Naive thymus-derived CD8-positive, alpha-beta T cell (primary cell): ENCODE data around the gene CPS1. TPM values are rescaled to one million over a fixed set of nuclear protein-coding genes. Genes with fewer than 3 reads are reported as not detected.

ENCODE experiments used
- ATAC-seq, 2 donors: fragments of 150-1000 bp; cut with Tn5 transposase in 1 of 2; sonication (Bioruptor Pico), chemical (Tn5 transposase) in 1 of 2; 1 replicate in 1 of 2; 2 replicates in 1 of 2; pipeline ENCODE4 v1.10.0; 2021; ENCODE audit warnings: mild to moderate bottlenecking in 2 of 2, moderate library complexity in 2 of 2
- POLR2A ChIA-PET: fragments of 350-600 bp; sonication (Branson Sonifier 250); formaldehyde crosslinking; loops from one replicate; lab custom pipeline; 2021; ENCODE audit warnings: antibody characterized with exemption; lab: Charles Lee
- DNase-seq, 10 donors: peaks; one replicate each; pipeline versions ENCODE4 v3.0.0 to v3.0.0-alpha.2; 2020 to 2022
- H3K27ac Mint-ChIP-seq, 10 donors: one replicate each; pipeline ENCODE4 v1.8.0; 2020 to 2022; ENCODE audit warnings: mild to moderate bottlenecking in 10 of 10, mixed read lengths in 10 of 10, moderate library complexity in 4 of 10, inconsistent platforms in 1 of 10
- H3K27me3 Mint-ChIP-seq, 5 donors: one replicate each; pipeline ENCODE4 v1.8.0; 2021 to 2022; ENCODE audit warnings: mixed read lengths in 5 of 5
- H3K36me3 Mint-ChIP-seq, 3 donors: one replicate each; pipeline ENCODE4 v1.8.0; 2020 to 2022; ENCODE audit warnings: mixed read lengths in 3 of 3, mild to moderate bottlenecking in 2 of 3, inconsistent platforms in 1 of 3
- H3K4me1 Mint-ChIP-seq, 4 donors: one replicate each; pipeline ENCODE4 v1.8.0; 2021 to 2022; ENCODE audit warnings: mixed read lengths in 4 of 4
- H3K4me3 Mint-ChIP-seq, 10 donors: one replicate each; pipeline ENCODE4 v1.8.0; 2020 to 2022; ENCODE audit warnings: mild to moderate bottlenecking in 10 of 10, mixed read lengths in 10 of 10, moderate library complexity in 6 of 10, inconsistent platforms in 1 of 10
- H3K9me3 Mint-ChIP-seq, 9 donors: one replicate each; pipeline ENCODE4 v1.8.0; 2020 to 2022; ENCODE audit warnings: mixed read lengths in 9 of 9, mild to moderate bottlenecking in 3 of 9, inconsistent platforms in 1 of 9, moderate library complexity in 1 of 9
- polyA plus RNA-seq, 3 donors: library from polyadenylated mRNA; unstranded; fragments of 300-500 nt; fragmentation: Illumina TruSeq; gene quantifications; one replicate each; pipeline ENCODE4 v1.2.3, GENCODE V29; 2021
- total RNA-seq, 8 experiments: library from RNA in 2 of 8; stranded (reverse) in 2 of 8; gene quantifications; one replicate each; pipeline ENCODE4 v1.2.3 and lab custom pipeline; 2021 to 2026

The CPS1 gene
- total RNA-seq (under 1 TPM; 0.49 to 0.55 TPM), polyA plus RNA-seq (under 1 TPM in 1 of 3 donors, not detected in 2; 0.46 TPM), total RNA-seq (lab: John Stamatoyannopoulos, UW) (0 to 1.7 (median 0.87) reads per million in 6 experiments)

DNA sequence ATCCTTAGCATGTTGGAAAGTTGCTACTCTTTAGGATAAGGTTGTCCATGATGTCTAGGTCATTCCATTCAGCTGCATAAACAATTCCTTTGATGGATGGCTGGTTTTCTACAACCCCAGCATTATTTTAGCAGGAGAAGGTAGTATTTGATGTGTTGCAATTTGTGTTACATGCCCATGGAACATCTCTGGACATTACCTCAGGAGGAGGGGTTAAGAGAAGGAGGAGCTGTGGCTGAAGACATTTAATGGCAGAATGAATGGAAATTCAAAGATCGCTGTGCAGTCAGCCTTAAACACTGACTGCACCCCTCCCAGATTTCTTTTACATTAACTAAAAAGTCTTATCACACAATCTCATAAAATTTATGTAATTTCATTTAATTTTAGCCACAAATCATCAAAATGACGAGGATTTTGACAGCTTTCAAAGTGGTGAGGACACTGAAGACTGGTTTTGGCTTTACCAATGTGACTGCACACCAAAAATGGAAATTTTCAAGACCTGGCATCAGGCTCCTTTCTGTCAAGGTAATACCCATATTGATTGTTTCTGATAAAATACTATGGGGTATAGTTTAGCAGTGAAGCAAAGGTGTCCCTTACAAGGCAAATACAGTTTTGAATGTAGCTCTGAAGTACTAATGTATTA is at the start of gene CPS1:
TSS of gene CPS1 (plus strand) at position 271 of the 652 bp plus-strand sequence. CDS start at position 406, 135 bp downstream.
- Mint-ChIP-seq H3K9me3 (no peaks in the 10 kb centered on the region), H3K27me3 (peaks cover 4 to 34% (median 6%) of the 10 kb centered on the region in 5 donors), H3K27ac (peak within 1 kb of the TSS in 1 of 10 donors; percentile 49), H3K36me3 (no peaks in the 10 kb centered on the region), H3K4me3 (no peak within 1 kb of the TSS), H3K4me1 (no peaks in the 10 kb centered on the region)
- POLR2A ChIA-PET, result no interaction called here
- DNase-seq (no peak), ATAC-seq (no peak)

DNA sequence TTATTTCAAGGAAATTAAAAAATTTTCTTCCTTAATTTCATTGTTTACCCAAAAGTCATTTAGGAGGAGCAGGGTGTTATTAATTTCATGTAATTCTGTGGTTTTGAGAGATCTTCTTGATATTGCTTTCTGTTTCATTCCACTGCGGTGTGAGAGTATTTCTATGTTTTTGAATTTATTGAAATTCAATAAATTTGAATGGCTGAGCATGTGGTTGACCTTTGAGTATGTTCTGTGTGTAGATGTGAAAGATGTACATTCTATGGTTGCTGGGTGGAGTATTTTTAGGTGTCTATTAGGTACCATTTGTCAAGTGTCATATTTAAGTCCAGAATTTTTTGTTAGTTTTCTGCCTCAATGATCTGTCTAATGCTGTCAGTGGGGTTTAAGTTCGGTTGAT is 40.5 kb upstream of the CPS1 start:
- Mint-ChIP-seq H3K9me3 (peaks cover 8 to 54% (median 24%) of the 10 kb centered on the region in 9 donors), H3K27me3 (peaks cover 3 to 34% (median 13%) of the 10 kb centered on the region in 5 donors), H3K4me3 (no peak overlapping the region), H3K27ac (no peak overlapping the region), H3K36me3 (peaks cover 0 to 20% (median 8%) of the 10 kb centered on the region in 3 donors), H3K4me1 (no peaks in the 10 kb centered on the region)
- POLR2A ChIA-PET, result no interaction called here
- ATAC-seq, result no peak
- DNase-seq, result no peak

DNA sequence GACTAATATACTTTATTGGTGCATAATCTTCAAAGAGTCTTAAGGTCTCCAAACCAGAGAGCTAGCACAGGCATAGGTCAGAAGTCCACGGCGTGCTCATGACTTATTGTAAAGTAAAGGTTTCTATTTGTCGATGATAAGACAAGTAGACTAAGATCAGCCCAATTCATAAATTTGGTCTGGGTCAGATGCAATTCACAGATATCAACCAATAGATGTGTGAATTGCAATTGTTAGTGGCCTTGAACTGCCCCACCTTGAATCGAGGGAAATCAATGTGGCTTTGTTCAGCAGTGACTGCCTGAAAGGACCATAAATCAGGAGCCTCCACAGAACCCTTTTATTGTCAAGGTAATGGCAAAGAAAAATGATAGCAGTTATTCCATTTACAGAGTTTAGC is 39.1 kb upstream of the CPS1 start:
- ATAC-seq, result no peak
- peaks cover 3 to 34% (median 13%) of the 10 kb centered on the region in 5 donors for H3K27me3 Mint-ChIP-seq

DNA sequence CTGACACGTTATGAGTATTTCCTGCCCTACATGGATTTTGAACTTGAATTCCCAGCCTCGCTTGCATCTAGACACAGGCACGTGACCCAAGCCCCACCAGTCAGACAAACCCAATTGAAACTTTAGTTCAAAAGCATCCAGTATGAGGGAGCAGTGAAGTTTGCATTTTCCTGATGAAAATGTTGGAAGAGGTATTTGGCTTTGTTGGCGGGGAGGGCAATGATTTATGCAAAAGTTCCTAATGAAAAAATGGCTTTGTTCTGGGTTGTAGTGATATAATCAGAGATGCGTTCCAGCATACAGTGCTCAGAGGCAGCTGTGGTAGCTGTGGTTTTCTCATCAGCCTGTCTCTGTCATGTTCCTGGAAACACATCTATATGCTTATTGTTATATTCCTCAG is 36.8 kb upstream of the CPS1 start:
- no peak for ATAC-seq
- H3K4me1 Mint-ChIP-seq, result no peaks in the 10 kb centered on the region
- no peak for DNase-seq
- H3K27me3 Mint-ChIP-seq, result peaks cover 8 to 30% (median 15%) of the 10 kb centered on the region in 5 donors
- peaks cover 0 to 17% (median 8%) of the 10 kb centered on the region in 3 donors for H3K36me3 Mint-ChIP-seq
- POLR2A ChIA-PET, result no interaction called here
- no peak overlapping the region for H3K27ac Mint-ChIP-seq
- peaks cover 7 to 26% (median 14%) of the 10 kb centered on the region in 9 donors for H3K9me3 Mint-ChIP-seq
- no peak overlapping the region for H3K4me3 Mint-ChIP-seq

More for the DNA sequence above, 39.1 kb upstream of the CPS1 start:
- H3K36me3 Mint-ChIP-seq, result peaks cover 0 to 20% (median 8%) of the 10 kb centered on the region in 3 donors
- DNase-seq, result no peak
- no peak overlapping the region for H3K27ac Mint-ChIP-seq
- H3K9me3 Mint-ChIP-seq, result peaks cover 8 to 42% (median 24%) of the 10 kb centered on the region in 9 donors
- no peak overlapping the region for H3K4me3 Mint-ChIP-seq
- POLR2A ChIA-PET, result no interaction called here
- no peaks in the 10 kb centered on the region for H3K4me1 Mint-ChIP-seq

DNA sequence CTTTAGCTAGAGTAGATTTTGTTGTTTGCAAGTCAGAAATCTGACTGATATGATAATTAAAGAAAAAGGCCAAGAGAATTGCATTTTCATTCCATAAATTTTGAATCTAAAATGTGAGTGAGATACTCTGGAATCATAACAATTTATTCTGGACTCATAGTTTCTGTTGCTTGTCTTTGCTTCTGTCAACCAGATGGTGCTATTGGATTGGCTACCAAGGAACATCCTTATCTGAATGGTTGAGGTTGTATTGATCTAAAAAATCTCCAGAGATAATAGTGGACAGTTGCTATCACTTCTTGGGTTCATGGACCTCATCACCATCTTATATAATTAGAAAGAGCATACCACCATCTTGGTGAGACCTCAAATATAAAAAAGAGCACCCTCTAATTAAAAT is 34.0 kb upstream of the CPS1 start:
- H3K36me3 Mint-ChIP-seq, result peaks cover 0 to 2% (median 0%) of the 10 kb centered on the region in 3 donors
- H3K4me3 Mint-ChIP-seq, result no peak overlapping the region
- peaks cover 8 to 19% (median 13%) of the 10 kb centered on the region in 5 donors for H3K27me3 Mint-ChIP-seq
- no peak overlapping the region for H3K27ac Mint-ChIP-seq
- DNase-seq (no peak), ATAC-seq (no peak)
- POLR2A ChIA-PET, result no interaction called here
- H3K4me1 Mint-ChIP-seq, result no peaks in the 10 kb centered on the region
- H3K9me3 Mint-ChIP-seq, result peaks cover 0 to 8% (median 0%) of the 10 kb centered on the region in 9 donors

DNA sequence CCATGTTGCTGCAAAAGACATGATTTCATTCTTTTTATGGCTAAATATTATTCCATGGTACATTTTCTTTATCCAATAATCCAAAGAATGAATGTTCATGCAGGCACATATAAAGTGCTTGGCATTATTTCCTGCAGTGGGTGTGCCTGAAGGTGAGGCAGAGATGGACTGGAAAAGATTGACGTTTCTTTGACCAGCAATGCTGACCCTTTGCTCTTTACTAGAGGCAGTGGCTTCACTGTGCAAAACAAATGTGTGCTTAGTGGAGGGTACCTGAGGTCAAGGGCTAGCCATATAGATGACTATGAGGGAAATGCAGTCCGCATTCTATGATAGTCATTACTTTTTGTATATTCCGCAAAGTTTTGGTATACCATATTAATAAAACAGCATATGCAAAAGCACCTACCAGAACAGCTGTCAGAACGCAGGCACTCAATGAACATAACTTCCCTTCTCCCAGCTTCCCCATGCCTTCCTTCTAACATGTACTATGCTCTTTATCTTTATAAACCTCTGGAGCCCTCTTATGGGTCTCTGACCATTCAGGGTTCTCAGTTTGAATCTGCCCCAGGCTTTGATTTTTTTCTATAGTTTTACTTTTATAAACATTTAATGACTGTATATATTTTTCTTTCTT is 32.6 kb upstream of the CPS1 start:
- Mint-ChIP-seq H3K4me3 (no peak overlapping the region), H3K4me1 (no peaks in the 10 kb centered on the region), H3K27me3 (peaks cover 8 to 19% (median 14%) of the 10 kb centered on the region in 5 donors), H3K36me3 (peaks cover 0 to 2% (median 0%) of the 10 kb centered on the region in 3 donors), H3K9me3 (peaks cover 0 to 8% (median 0%) of the 10 kb centered on the region in 9 donors), H3K27ac (no peak overlapping the region)
- DNase-seq, result no peak
- ATAC-seq, result no peak
- POLR2A ChIA-PET, result no interaction called here

DNA sequence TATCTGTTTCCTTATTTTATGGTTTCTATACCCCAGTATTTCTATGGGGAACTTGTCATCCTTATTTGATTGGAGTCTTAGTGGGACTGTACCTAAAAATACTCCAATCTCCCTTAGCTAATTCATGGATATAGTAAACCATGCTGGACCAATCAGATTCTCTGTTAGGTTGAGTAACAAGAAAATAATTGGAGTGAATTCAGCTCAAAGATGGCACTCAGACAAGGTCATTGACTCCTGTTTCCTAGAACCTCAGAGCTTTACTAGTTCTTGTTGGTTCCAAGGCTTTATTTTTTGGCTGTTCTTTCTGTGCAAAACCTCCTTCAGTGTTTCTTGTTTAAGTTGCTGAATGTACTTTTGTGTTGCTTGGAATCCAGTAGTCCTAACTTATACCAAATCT is 31.9 kb upstream of the CPS1 start:
- POLR2A ChIA-PET, result no interaction called here
- Mint-ChIP-seq H3K27ac (no peak overlapping the region), H3K4me1 (no peaks in the 10 kb centered on the region), H3K4me3 (no peak overlapping the region), H3K27me3 (peaks cover 3 to 19% (median 12%) of the 10 kb centered on the region in 5 donors), H3K9me3 (peaks cover 0 to 8% (median 0%) of the 10 kb centered on the region in 9 donors), H3K36me3 (peaks cover 0 to 2% (median 0%) of the 10 kb centered on the region in 3 donors)
- DNase-seq, result no peak
- ATAC-seq, result no peak

DNA sequence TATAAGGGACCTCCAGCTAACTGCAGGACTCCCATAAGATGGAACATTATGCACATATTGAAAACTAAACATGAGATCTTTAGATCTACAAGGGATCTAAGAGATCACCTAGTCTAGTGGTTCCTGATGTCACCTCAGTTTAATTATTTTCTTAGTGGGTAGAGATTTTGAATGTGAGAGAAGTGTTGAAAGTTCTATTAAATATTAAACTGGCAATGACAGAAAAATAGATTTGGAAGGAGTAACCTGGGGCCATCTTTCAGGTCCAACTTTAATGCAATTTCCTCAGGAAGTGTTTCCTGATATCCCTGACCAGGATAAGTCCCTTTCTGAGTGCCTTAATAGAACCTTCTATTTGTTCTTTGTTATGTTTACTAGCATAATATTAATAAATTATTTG is 29.1 kb upstream of the CPS1 start:
- H3K4me3 Mint-ChIP-seq, result no peak overlapping the region
- no peak for DNase-seq
- POLR2A ChIA-PET, result no interaction called here
- no peaks in the 10 kb centered on the region for H3K36me3 Mint-ChIP-seq
- no peak for ATAC-seq
- no peaks in the 10 kb centered on the region for H3K4me1 Mint-ChIP-seq
- peaks cover 0 to 3% (median 0%) of the 10 kb centered on the region in 9 donors for H3K9me3 Mint-ChIP-seq
- no peak overlapping the region for H3K27ac Mint-ChIP-seq
- H3K27me3 Mint-ChIP-seq, result peaks cover 0 to 8% (median 8%) of the 10 kb centered on the region in 5 donors

DNA sequence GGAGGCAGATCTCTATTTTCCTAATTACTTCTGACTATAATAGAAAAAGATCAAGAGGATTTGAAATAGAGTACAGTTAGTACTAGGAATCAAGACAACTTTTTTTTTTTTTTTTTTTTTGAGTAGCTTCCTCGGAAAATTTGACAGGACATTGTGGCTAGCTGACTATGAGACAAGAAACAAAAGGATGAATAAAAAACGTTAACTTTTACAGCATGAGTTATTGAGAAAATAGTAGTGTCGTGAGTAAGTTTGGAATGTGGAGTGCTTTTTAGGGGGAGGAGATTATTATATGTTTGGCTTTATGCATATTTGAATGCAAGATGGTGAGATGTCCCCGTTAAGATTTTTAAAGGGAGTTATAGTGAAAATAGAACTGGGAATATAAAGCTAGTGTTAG is 27.7 kb upstream of the CPS1 start:
- no peak overlapping the region for H3K27ac Mint-ChIP-seq
- H3K27me3 Mint-ChIP-seq, result peaks cover 0 to 8% (median 4%) of the 10 kb centered on the region in 5 donors
- peaks cover 0 to 3% (median 0%) of the 10 kb centered on the region in 9 donors for H3K9me3 Mint-ChIP-seq
- DNase-seq (no peak), ATAC-seq (no peak)
- H3K36me3 Mint-ChIP-seq, result no peaks in the 10 kb centered on the region
- POLR2A ChIA-PET, result no interaction called here
- H3K4me3 Mint-ChIP-seq, result no peak overlapping the region
- H3K4me1 Mint-ChIP-seq, result no peaks in the 10 kb centered on the region

DNA sequence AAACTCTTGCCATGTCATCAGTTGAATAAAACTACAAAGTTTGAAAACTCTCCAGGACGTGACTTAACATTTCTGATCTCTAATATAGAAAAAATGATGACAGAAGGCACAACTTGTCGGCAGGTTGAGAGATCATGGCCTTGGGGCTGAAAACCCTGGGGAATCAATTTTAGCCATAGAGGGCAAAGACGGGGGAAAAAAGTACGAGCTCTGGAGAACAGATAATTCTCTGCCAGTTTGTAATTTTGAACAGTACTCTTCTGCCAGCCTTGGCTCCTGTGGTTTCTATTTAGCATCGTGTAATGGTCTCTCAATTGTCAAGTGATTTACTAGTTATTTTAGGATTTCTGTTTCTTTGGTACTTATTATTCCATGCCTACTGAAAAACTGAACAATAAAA is 25.3 kb upstream of the CPS1 start:
- peaks cover 0 to 3% (median 0%) of the 10 kb centered on the region in 5 donors for H3K27me3 Mint-ChIP-seq
- no peaks in the 10 kb centered on the region for H3K36me3 Mint-ChIP-seq
- ATAC-seq, result no peak
- no peaks in the 10 kb centered on the region for H3K4me1 Mint-ChIP-seq
- no peak for DNase-seq
- no peak overlapping the region for H3K4me3 Mint-ChIP-seq
- H3K27ac Mint-ChIP-seq, result no peak overlapping the region
- no peaks in the 10 kb centered on the region for H3K9me3 Mint-ChIP-seq
- POLR2A ChIA-PET, result no interaction called here

DNA sequence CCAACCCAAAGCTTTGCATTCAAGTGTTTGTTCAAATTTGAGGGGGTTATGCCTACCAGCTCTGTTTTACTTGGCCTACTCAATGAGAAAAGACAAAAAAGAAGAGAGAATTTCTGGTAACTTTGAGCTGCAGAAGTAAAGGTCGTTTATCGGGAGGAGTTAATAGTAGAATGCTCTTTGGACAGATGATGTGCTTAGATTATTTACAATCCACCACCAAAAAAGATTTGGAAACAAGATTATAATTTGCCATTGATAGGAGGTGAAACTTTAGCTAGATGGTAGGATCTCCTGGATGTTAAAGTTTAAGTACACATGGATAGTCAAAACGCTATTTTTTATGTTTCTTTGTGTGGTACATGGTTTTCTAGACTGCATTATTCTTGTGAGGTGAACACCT is 24.9 kb upstream of the CPS1 start:
- POLR2A ChIA-PET, result no interaction called here
- DNase-seq, result no peak
- no peaks in the 10 kb centered on the region for H3K4me1 Mint-ChIP-seq
- no peaks in the 10 kb centered on the region for H3K9me3 Mint-ChIP-seq
- no peak overlapping the region for H3K27ac Mint-ChIP-seq
- H3K27me3 Mint-ChIP-seq, result peaks cover 0 to 3% (median 0%) of the 10 kb centered on the region in 5 donors
- H3K36me3 Mint-ChIP-seq, result no peaks in the 10 kb centered on the region
- H3K4me3 Mint-ChIP-seq, result no peak overlapping the region
- no peak for ATAC-seq

DNA sequence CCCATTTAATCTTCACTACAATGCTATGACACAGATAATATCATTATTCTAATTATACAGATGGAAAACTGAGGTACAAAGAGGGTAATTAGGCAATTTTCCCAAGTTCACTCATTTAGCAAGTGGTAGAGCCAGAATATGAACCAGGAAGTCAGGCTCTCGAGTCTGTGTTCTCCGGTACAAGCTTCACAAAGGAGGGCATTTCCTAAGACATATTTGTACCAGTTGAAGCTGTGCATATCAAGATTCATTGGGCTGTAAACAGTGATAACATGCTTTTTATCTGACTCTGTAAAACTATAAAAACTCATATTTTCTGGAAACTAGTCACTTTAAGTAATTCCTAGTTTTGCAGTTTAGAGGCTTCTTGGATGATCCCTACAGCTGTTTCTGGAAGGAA is 23.0 kb upstream of the CPS1 start:
- POLR2A ChIA-PET, result no interaction called here
- no peak overlapping the region for H3K4me3 Mint-ChIP-seq

DNA sequence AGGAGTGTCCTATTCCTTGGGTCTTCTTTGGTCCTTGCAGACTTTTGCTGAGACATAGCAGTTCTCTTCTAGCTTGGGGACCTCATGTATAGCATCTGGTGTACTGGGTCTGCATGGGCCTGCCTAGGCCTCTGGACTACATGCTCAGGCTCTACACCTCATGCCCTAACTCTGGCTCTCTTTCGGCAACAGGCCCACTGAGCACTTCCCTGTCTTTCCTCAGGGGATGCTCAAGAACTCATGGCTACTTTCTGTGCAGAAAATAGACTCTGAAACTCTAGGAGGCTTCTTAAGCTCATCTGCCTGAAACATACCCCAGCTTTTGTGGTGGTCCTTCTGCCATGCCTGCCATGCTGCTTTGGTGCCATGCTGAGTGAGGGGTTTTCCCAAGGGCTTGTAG is 21.5 kb upstream of the CPS1 start:
- POLR2A ChIA-PET, result no interaction called here
- Mint-ChIP-seq H3K27ac (no peak overlapping the region), H3K4me1 (no peaks in the 10 kb centered on the region), H3K27me3 (peaks cover 0 to 2% (median 2%) of the 10 kb centered on the region in 5 donors), H3K4me3 (no peak overlapping the region), H3K36me3 (no peaks in the 10 kb centered on the region), H3K9me3 (no peaks in the 10 kb centered on the region)
- ATAC-seq, result no peak
- no peak for DNase-seq

More for the DNA sequence above, 23.0 kb upstream of the CPS1 start:
- no peaks in the 10 kb centered on the region for H3K36me3 Mint-ChIP-seq
- no peaks in the 10 kb centered on the region for H3K9me3 Mint-ChIP-seq
- no peaks in the 10 kb centered on the region for H3K4me1 Mint-ChIP-seq
- peaks cover 0 to 2% (median 0%) of the 10 kb centered on the region in 5 donors for H3K27me3 Mint-ChIP-seq
- no peak for ATAC-seq
- no peak for DNase-seq
- no peak overlapping the region for H3K27ac Mint-ChIP-seq
